NCI-H82 (cell line): ENCODE data around the gene TCF12.
A peak's percentile ranks its signal among the peaks of the same experiment; 100 is the strongest.

ENCODE experiments used
- DNase-seq: peaks from one replicate; lab custom pipeline; 2025; lab: John Stamatoyannopoulos, UW

TCF12 gene

GRCh38 chr15:57320631-57321220, 402.3 kb downstream of the TCF12 start:
- no peak for DNase-seq

GRCh38 chr15:57321485-57321884, 403.0 kb downstream of the TCF12 start:
- no peak for DNase-seq

DNA sequence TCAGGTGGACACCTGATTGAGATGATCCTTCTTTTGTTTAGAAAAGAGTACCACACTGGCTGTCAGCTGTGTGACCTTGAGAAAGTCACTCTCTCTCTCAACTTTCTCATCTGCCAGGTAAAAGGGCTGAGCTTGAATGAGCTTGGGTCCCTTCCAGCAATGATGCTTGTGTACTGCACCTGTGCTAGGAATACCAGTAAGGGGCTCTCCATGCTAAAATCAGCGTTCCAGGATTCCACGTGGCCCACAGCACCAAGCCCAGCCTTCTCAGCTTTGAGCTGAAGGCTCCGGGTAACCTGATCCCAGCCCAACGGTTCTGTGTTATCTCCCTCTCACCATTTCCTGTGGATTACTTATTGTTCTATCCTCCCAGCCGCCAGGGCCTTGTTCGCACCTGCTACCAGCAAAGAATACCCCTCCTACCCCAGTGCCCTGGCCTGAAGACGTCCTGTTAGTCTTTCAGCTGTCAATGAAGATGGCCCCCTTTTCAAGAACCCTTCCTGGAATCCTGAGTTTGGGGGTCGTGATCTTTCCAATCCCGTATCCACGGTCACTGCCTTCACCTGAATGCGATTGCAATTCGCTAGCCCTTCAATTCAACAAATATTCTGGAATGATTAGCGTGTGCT, 403.6 kb downstream of the TCF12 start:
- peak; percentile 57 for DNase-seq

- DNase-seq = peak; percentile 27
Observed at GRCh38 chr15:57322602-57323250, 404.3 kb downstream of the TCF12 start.

GRCh38 chr15:57323299-57323805, 404.9 kb downstream of the TCF12 start:
- no peak for DNase-seq

DNA sequence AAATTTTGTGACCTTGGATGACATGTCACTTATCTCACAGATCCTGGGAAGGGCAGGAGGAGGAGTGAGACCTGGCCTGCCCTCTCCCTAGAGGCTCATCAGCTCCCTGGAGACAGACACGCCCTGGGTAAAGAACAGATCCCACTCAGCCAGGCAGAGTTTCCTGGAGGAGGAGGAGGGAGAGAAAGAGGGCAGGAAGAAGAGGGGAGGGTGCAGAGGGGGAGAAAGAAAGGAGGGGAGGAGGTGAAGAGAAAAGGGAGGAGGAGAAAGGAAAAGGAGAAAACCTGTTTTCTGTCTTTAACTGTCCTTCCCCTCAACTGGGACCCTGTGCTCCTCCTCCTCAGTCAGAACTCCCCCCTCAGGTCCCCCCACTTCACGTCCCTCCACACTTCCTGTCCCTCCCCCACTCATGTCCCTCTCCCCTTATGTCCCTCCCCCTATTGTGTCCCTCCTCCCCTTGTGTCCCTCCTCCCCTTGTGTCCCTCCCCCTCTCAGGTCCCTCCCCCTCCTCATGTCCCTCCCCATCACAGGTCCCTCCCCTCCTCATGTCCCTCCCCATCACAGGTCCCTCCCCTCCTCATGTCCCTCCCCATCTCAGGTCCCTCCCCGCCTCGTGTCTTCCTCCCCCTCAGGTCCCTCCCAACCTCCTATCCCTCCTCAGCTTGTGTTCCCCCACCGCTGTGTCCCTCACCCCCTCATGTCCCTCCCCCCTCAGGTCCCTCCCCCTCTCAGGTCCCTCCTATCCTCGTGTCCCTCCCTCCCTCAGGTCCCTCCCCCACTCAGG, 405.6 kb downstream of the TCF12 start:
- peak; percentile 88 for DNase-seq

DNA sequence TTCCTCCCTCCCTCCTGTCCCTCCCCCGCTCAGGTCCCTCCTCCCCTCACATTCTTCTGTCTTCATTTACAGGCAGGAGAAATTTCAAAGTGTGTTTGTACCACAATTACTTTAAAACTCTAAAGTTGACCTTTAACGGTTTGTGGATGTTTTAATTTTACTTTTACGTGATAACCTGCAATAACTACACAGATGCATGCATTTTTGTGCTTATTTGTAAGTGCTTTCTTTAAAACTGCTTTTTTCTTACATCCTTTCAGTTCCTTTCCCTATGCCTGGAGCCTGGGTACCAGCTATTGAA, 406.1 kb downstream of the TCF12 start:
- no peak for DNase-seq

- no peak for DNase-seq
Observed at GRCh38 chr15:57324944-57325679, 406.7 kb downstream of the TCF12 start.

GRCh38 chr15:57326196-57326595, 407.8 kb downstream of the TCF12 start:
- DNase-seq = no peak

DNA sequence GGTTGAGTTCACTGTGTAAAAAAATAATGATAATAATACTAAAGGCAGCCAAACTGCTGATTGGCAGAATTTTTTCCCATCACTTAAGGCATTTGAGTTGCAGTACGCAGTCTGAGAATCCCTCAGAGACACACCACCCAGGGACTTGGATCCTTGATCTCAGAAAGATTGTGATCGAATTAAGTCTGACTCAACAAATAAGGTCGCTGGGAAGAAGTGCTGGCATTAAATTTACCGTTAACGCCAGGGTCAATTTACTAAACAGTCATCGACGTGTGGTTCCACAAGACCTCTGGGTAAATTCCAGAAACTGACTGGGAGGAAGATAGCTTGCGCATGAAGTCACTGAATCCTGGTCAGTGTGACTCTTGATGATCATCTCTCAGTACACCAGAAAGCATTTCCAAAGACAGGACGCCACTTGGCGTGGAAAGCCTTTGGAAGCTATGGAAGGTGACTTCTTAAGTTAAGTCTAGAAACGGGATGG, 409.6 kb downstream of the TCF12 start:
- no peak for DNase-seq

DNA sequence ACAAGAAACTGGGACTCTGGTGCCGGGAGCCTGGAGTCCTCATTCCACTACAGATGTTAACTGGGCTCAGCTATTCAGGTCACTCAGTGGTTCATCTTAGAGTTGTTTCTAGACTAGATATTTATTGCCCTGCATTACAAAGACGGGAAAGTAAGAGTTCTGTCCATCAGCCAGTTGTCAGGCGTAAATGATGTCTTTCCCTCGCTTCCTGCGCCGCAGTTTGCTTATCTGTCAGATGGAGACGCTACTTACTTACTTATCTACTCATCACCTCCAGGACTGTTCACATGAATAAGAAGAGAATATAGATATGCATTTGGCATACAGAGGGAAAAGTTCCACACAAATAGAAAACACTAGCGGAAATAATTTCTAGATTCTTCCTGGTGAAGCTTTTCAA, 410.0 kb downstream of the TCF12 start:
- no peak for DNase-seq

DNA sequence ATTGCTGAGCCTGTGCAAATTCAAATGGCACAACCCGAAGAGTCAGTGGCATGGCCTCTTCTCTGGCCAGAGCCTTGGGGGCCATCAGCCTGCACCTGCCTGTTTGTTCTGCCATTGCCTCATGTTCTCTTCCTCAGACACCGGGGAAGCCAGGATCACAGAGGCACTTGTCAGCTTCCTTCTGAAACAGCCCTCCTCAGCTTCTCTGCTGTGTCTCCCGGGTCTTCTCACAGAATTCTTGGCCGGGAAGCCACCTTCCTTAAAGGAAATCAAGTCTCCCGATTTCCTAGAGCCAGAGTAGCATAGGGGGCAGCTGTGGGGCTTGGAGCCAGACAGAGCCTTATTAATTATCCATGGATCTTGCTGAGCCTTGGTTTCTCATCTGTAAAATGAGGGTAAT, 410.5 kb downstream of the TCF12 start:
- DNase-seq = no peak

DNA sequence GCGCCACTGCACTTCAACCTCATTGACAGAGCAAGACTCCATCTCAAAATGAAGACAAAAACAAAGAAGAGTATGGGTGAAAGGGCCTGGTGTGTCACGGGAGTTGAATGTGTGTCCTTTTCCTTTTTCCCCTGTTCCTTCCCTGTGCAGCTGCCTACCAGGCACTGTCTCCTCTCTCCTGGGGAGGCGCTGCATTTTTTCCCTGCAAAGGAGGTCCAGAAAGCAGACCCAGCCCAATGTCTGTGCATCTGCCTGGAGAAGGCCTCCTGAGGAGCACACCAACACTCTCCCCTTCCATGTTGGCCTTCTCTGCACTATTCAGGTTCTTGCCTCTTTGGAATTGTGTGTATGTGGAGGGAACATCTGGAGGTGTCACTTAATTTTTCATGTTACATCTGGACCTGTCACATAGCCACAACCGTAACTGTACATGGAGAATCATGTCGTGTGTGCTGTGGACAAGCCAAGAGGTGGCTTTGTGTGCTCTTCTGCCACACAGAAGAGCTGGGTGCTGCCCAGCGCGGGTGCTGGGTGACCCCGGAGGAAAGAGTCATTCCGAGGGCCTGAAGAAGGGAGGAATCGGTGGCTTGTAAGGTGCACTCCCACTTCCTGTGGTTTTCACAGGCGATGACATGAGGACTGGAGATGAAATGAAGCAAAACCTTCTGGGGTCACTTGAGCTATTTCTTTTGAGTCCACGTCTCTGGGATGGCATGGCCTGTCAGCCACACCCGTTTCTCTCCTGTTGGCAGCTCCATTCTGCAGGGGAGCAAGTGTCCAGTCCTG, 411.3 kb downstream of the TCF12 start:
- no peak for DNase-seq

- DNase-seq = no peak
Observed at GRCh38 chr15:57330619-57331340, 412.3 kb downstream of the TCF12 start.

DNA sequence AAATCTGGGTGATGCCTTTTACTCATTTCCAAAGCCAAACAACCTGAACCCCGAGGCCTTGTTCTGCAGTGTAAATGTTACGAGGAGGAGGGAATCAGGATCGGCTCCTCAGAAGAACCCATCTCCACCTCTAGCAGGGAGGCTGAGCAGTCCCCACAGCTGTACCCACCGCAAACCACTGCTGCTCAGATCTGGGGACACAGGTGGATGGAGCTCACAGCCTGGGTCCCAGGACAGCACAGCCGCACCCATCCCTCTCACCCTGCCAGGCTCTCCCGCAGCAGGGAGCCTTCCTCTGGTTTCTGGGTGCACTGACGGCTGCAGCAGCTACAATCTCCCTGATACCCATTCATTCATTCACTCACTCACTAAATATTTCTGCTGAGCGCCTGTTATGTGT, 413.9 kb downstream of the TCF12 start:
- no peak for DNase-seq

DNA sequence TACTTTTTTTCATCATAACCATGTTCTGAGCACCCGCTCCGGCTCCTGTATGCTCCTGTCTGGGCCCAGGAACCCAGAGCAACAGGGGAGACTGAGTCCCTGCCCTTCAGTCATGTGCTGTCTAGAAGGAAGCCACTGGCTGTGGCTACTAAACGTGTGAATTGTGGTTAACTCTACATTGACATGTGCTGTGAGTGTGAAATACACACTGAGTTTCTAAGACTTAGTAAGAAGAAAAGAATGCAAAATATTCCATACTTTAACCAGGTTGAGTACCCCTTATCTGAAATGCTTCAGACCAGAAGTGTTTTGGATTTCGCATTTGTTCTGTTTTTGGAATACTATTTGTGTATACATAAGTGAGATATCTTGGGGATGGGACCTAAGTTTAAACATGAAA, 415.0 kb downstream of the TCF12 start:
- no peak for DNase-seq

DNA sequence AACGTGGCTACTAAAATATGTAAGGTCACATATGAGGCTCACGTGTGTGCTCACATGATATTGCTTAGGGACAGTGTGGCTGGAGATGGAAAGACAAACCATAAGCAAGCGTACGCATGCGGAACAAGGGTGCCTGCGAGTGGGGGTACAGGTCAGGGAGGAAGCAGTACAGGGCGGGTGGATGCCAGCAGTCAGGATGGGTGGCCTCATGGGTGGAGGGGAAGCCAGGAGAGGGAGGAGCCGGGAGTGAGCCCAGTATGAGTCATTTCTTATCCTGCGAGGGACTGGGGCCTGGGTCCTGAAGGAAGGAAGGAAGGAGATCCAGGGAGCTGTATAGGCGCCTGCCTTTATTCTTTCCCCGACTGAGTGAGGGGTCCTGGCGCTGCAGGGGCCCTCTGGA, 415.8 kb downstream of the TCF12 start:
- no peak for DNase-seq

- DNase-seq = no peak
Observed at GRCh38 chr15:57335293-57335715, 416.9 kb downstream of the TCF12 start.

DNA sequence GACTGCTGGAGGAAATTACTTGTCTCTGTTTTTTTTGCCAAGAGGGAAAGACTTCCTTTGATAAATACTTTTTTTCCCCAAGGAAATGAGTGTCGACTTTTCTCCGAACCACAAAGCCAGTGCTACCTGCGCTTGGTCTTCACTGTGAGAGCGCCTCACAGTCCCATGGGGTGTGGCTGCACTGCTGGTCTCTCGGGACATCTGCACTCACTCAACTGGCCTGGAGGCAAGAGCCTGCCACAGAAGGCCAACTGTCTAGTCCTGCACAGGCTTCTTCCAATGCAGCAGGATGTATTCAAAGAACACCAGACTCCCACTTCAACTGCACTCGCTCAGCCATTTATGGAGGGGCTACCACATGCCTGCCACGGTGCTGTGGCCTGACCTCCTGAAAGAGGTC, 417.3 kb downstream of the TCF12 start:
- no peak for DNase-seq

- no peak for DNase-seq
Observed at GRCh38 chr15:57337868-57338411, 419.5 kb downstream of the TCF12 start.
